Stimulated activated CD4-positive, alpha-beta T cell treated with anti-CD3 and anti-CD28 coated beads, Interleukin-2, amount 100 ng/mL, for 4 hours (primary cell): ENCODE results near the gene CCR3.

Experiments
- DNase-seq: peaks from one replicate; pipeline ENCODE4 v3.0.0-alpha.2; 2020; ENCODE audit warnings: low read depth

The CCR3 gene

GRCh38 chr3:46298871-46299607 lies 56.8 kb downstream of the CCR3 start:
- no peak for DNase-seq

GRCh38 chr3:46299608-46300460 lies 57.6 kb downstream of the CCR3 start:
- DNase-seq, result no peak

GRCh38 chr3:46300461-46300789 lies 58.2 kb downstream of the CCR3 start:
- no peak for DNase-seq

GRCh38 chr3:46301122-46301835 lies 59.0 kb downstream of the CCR3 start:
- no peak for DNase-seq

- no peak for DNase-seq
Observed at GRCh38 chr3:46303240-46303639, 61.0 kb downstream of the CCR3 start.

- DNase-seq, result no peak
Observed at GRCh38 chr3:46304739-46305138, 62.5 kb downstream of the CCR3 start.

GRCh38 chr3:46312991-46313390 lies 70.7 kb downstream of the CCR3 start:
- DNase-seq, result no peak

GRCh38 chr3:46314517-46314916 lies 72.3 kb downstream of the CCR3 start:
- no peak for DNase-seq

- no peak for DNase-seq
Observed at GRCh38 chr3:46316206-46316605, 73.9 kb downstream of the CCR3 start.
